ENCODE measurements around the gene GLG1.

DNA sequence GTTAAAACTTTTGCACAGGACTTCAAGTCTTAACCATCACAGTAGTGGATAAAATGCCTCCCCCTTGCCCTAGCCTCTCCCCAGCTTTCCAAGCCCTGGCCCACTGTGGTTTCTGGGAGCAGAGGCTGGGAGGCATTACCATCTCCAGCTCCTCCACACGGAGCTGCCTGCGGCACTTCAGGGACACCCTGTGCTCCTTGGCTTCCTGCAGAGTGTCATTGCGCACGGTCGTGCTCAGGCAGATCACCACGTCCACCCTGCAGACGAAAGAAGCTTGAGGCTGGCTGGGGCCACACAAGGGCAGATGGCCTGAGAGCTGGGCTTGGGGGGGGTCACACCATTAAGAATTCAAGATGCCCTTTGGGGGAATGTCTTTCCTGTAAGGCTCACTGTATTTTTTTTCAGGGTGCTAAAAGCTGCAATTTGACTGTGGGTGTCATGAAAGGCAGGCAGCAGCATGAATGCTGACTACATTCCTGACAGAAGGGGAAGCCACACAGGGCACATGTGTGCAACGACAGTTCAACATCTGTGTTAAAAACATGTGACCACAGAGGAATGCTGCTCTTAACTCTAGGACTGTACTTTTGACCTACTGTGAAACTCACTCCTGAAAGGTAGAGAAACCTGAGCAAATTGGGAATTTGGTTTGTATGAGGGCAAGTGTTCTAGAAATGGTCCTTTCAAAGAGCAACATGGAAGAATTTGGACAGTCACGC lies 137.9 kb downstream of the GLG1 start:
- TF ChIP-seq, protein P1, sequence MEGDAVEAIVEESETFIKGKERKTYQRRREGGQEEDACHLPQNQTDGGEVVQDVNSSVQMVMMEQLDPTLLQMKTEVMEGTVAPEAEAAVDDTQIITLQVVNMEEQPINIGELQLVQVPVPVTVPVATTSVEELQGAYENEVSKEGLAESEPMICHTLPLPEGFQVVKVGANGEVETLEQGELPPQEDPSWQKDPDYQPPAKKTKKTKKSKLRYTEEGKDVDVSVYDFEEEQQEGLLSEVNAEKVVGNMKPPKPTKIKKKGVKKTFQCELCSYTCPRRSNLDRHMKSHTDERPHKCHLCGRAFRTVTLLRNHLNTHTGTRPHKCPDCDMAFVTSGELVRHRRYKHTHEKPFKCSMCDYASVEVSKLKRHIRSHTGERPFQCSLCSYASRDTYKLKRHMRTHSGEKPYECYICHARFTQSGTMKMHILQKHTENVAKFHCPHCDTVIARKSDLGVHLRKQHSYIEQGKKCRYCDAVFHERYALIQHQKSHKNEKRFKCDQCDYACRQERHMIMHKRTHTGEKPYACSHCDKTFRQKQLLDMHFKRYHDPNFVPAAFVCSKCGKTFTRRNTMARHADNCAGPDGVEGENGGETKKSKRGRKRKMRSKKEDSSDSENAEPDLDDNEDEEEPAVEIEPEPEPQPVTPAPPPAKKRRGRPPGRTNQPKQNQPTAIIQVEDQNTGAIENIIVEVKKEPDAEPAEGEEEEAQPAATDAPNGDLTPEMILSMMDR (IDR thresholded peaks at IDR 0.05): no peak
- TF ChIP-seq POLR2A (IDR thresholded peaks at IDR 0.05): no peak
